SK-N-SH treated with all-trans-retinoic acid at 6 μM for 48 hours (cell line): Measurements from ENCODE around the gene ARL13B.

Experiments used
- ATAC-seq: fragments of 200-7000 bp; cut with Tn5 transposase; 3 replicates; pipeline ENCODE4 v1.9.1; 2020; ENCODE audit warnings: mild to moderate bottlenecking, moderate library complexity
- ARNTL ChIP-seq: fragments of 450-650 bp; formaldehyde crosslinking; IDR thresholded peaks from 2 replicates; pipeline ENCODE4 v1.5.0; 2020; ENCODE audit warnings: low read depth, mild to moderate bottlenecking, moderate library complexity, borderline replicate concordance
- BACH2 ChIP-seq: fragments of 250-450 bp; sonication (Bioruptor Pico); IDR thresholded peaks from 2 replicates; pipeline ENCODE4 v1.9.0; 2021; ENCODE audit warnings: mild to moderate bottlenecking, borderline replicate concordance
- CREB5 ChIP-seq: fragments of 250-450 bp; sonication (Bioruptor Pico); IDR thresholded peaks from 2 replicates; pipeline ENCODE4 v1.5.1; 2020; ENCODE audit warnings: low read depth, mild to moderate bottlenecking, moderate library complexity
- CSDC2 ChIP-seq: fragments of 250-450 bp; sonication (Bioruptor Pico); IDR thresholded peaks from 2 replicates; pipeline ENCODE4 v1.5.0; 2020; ENCODE audit warnings: mild to moderate bottlenecking, moderate library complexity
- CSRNP3 ChIP-seq: fragments of 250-450 bp; sonication (Bioruptor Pico); IDR thresholded peaks from 2 replicates; pipeline ENCODE4 v1.5.1; 2021; ENCODE audit warnings: mild to moderate bottlenecking, moderate library complexity
- ESRRG ChIP-seq: fragments of 250-450 bp; sonication (Bioruptor Pico); IDR thresholded peaks from 2 replicates; pipeline ENCODE4 v1.6.1; 2021; ENCODE audit warnings: mild to moderate bottlenecking
- GLIS3 ChIP-seq: fragments of 250-450 bp; sonication (Bioruptor Pico); IDR thresholded peaks from 2 replicates; pipeline ENCODE4 v1.5.0; 2020; ENCODE audit warnings: mild to moderate bottlenecking, moderate library complexity
- ISL1 ChIP-seq: fragments of 250-450 bp; sonication (Bioruptor Pico); IDR thresholded peaks from 2 replicates; pipeline ENCODE4 v2.1.2; 2022; ENCODE audit warnings: mild to moderate bottlenecking, moderate library complexity
- PATZ1 ChIP-seq: fragments of 250-450 bp; sonication (Bioruptor Pico); IDR thresholded peaks from 2 replicates; pipeline ENCODE4 v1.8.0; 2020; ENCODE audit warnings: mild to moderate bottlenecking, moderate library complexity, borderline replicate concordance
- POU6F1 ChIP-seq: fragments of 250-450 bp; sonication (Bioruptor Pico); IDR thresholded peaks from 2 replicates; pipeline ENCODE4 v1.8.0; 2021; ENCODE audit warnings: low read depth, mild to moderate bottlenecking, moderate library complexity, borderline replicate concordance
- PPARA ChIP-seq: fragments of 250-450 bp; sonication (Bioruptor Pico); IDR thresholded peaks from 2 replicates; pipeline ENCODE4 v1.5.0; 2020; ENCODE audit warnings: mild to moderate bottlenecking, borderline replicate concordance
- RARB ChIP-seq: fragments of 250-450 bp; sonication (Bioruptor Pico); IDR thresholded peaks from 2 replicates; pipeline ENCODE4 v1.8.0; 2021; ENCODE audit warnings: mild to moderate bottlenecking, moderate library complexity
- SNAI2 ChIP-seq: fragments of 250-450 bp; sonication (Bioruptor Pico); IDR thresholded peaks from 2 replicates; pipeline ENCODE4 v1.5.0; 2020; ENCODE audit warnings: mild to moderate bottlenecking, moderate library complexity
- TCF4 ChIP-seq: fragments of 250-450 bp; sonication (Bioruptor Pico); IDR thresholded peaks from 2 replicates; pipeline ENCODE4 v1.8.0; 2021; ENCODE audit warnings: mild to moderate bottlenecking, moderate library complexity, borderline replicate concordance
- TOX ChIP-seq: fragments of 250-450 bp; sonication (Bioruptor Pico); IDR thresholded peaks from 2 replicates; pipeline ENCODE4 v1.8.0; 2021; ENCODE audit warnings: mild to moderate bottlenecking, moderate library complexity, borderline replicate concordance
- ZC3H10 ChIP-seq: fragments of 250-450 bp; sonication (Bioruptor Pico); IDR thresholded peaks from 2 replicates; pipeline ENCODE4 v1.5.1; 2021; ENCODE audit warnings: mild to moderate bottlenecking, moderate library complexity
- ZFP3 ChIP-seq: fragments of 250-450 bp; sonication (Bioruptor Pico); IDR thresholded peaks from 2 replicates; pipeline ENCODE4 v1.5.0; 2020; ENCODE audit warnings: mild to moderate bottlenecking, moderate library complexity
- ZFP30 ChIP-seq: fragments of 450-650 bp; formaldehyde crosslinking; IDR thresholded peaks from 2 replicates; pipeline ENCODE4 v1.5.0; 2022; ENCODE audit warnings: mild to moderate bottlenecking, moderate library complexity
- ZNF70 ChIP-seq: fragments of 450-650 bp; formaldehyde crosslinking; IDR thresholded peaks from 2 replicates; pipeline ENCODE4 v1.5.0; 2020; ENCODE audit warnings: mild to moderate bottlenecking, moderate library complexity
- ZNF8 ChIP-seq: fragments of 450-650 bp; formaldehyde crosslinking; IDR thresholded peaks from 2 replicates; pipeline ENCODE4 v1.5.0; 2020; ENCODE audit warnings: mild to moderate bottlenecking, moderate library complexity

The ARL13B gene

GRCh38 chr3:93984618-93985017, 4.7 kb downstream of the ARL13B start:
- TF ChIP-seq ZNF8: no peak
- no peak for TF ChIP-seq ZNF70 (CRISPR knock-in tag)
- TF ChIP-seq TCF4 (CRISPR knock-in tag): no peak
- no peak for TF ChIP-seq ZFP30
- TF ChIP-seq PATZ1 (CRISPR knock-in tag): no peak
- TF ChIP-seq ARNTL (CRISPR knock-in tag): no peak
- no peak for TF ChIP-seq CREB5 (CRISPR knock-in tag)
- no peak for TF ChIP-seq CSRNP3 (CRISPR knock-in tag)
- no peak for TF ChIP-seq TOX (CRISPR knock-in tag)
- TF ChIP-seq SNAI2 (CRISPR knock-in tag): no peak
- TF ChIP-seq ZC3H10: no peak
- TF ChIP-seq ZFP3 (CRISPR knock-in tag): no peak
- no peak for TF ChIP-seq BACH2 (CRISPR knock-in tag)
- no peak for TF ChIP-seq ESRRG
- no peak for TF ChIP-seq GLIS3 (CRISPR knock-in tag)
- TF ChIP-seq POU6F1 (CRISPR knock-in tag): no peak
- TF ChIP-seq ISL1 (CRISPR knock-in tag): no peak
- TF ChIP-seq PPARA: no peak
- TF ChIP-seq, all 23 proteins: peak for 0
- ATAC-seq: no peak

GRCh38 chr3:93988283-93988682, 8.3 kb downstream of the ARL13B start:
- TF ChIP-seq CSDC2 (no peak), ISL1 (CRISPR knock-in tag) (peak; percentile 33)
- peak; percentile 83 for ATAC-seq

- no peak for TF ChIP-seq CSDC2
- TF ChIP-seq ZNF70 (CRISPR knock-in tag): no peak
- TF ChIP-seq SNAI2 (CRISPR knock-in tag): no peak
- no peak for TF ChIP-seq TCF4 (CRISPR knock-in tag)
- no peak for TF ChIP-seq ZFP3 (CRISPR knock-in tag)
- no peak for TF ChIP-seq PPARA
- no peak; the same call in 2 of the 3 replicates for ATAC-seq
These were observed 8.8 kb downstream of the ARL13B start for GRCh38 chr3:93988764-93989163.

- no peak for ATAC-seq
- no peak for TF ChIP-seq SNAI2 (CRISPR knock-in tag)
These were observed 9.3 kb downstream of the ARL13B start for GRCh38 chr3:93989241-93989640.

GRCh38 chr3:93991631-93992030, 11.7 kb downstream of the ARL13B start:
- no peak for TF ChIP-seq RARB (CRISPR knock-in tag)
- TF ChIP-seq PATZ1 (CRISPR knock-in tag): no peak
- TF ChIP-seq ESRRG: no peak
- TF ChIP-seq CSDC2: no peak
- no peak for TF ChIP-seq ZNF70 (CRISPR knock-in tag)
- TF ChIP-seq ZC3H10: no peak
- TF ChIP-seq CREB5 (CRISPR knock-in tag): no peak
- TF ChIP-seq ISL1 (CRISPR knock-in tag): no peak
- TF ChIP-seq ZFP30: no peak
- TF ChIP-seq TOX (CRISPR knock-in tag): no peak
- no peak for ATAC-seq
